Measurements from ENCODE around the gene EPS15.
A peak's percentile ranks its signal among the peaks of the same experiment; 100 is the strongest.
"Not testable (repeated sequence)": the region's sequence is repeated elsewhere in the genome, so short reads cannot be mapped to it uniquely, and the experiment has no call there.

EPS15 gene

GRCh38 chr1:51542158-51542953, 23.3 kb upstream of the EPS15 start:
- no peak for DNase-seq (ENCODE audit: low read depth)

GRCh38 chr1:51541313-51542050, 22.4 kb upstream of the EPS15 start:
- no peak for DNase-seq (ENCODE audit: low read depth)

GRCh38 chr1:51537568-51537967, 18.5 kb upstream of the EPS15 start:
- DNase-seq (ENCODE audit: low read depth) = no peak

- peak; percentile 12 for DNase-seq (ENCODE audit: low read depth)
Observed at GRCh38 chr1:51535006-51535592, 16.0 kb upstream of the EPS15 start.

GRCh38 chr1:51534447-51534846, 15.4 kb upstream of the EPS15 start:
- DNase-seq (ENCODE audit: low read depth) = no peak

GRCh38 chr1:51532853-51533252, 13.8 kb upstream of the EPS15 start:
- DNase-seq (ENCODE audit: low read depth) = no peak

GRCh38 chr1:51530447-51530846, 11.4 kb upstream of the EPS15 start:
- not testable (repeated sequence) for DNase-seq (ENCODE audit: low read depth)

GRCh38 chr1:51527144-51527543, 8.1 kb upstream of the EPS15 start:
- DNase-seq (ENCODE audit: low read depth) = no peak

- no peak for DNase-seq (ENCODE audit: low read depth)
Observed at GRCh38 chr1:51526248-51526647, 7.2 kb upstream of the EPS15 start.

GRCh38 chr1:51525295-51525694, 6.2 kb upstream of the EPS15 start:
- no peak for DNase-seq (ENCODE audit: low read depth)

- DNase-seq (ENCODE audit: low read depth) = no peak
Observed at GRCh38 chr1:51524817-51525216, 5.8 kb upstream of the EPS15 start.

- no peak for DNase-seq (ENCODE audit: low read depth)
Observed at GRCh38 chr1:51523931-51524330, 4.9 kb upstream of the EPS15 start.

GRCh38 chr1:51520700-51521248, 1.7 kb upstream of the EPS15 start:
- DNase-seq (ENCODE audit: low read depth) = no peak

- DNase-seq (ENCODE audit: low read depth) = no peak
Observed at GRCh38 chr1:51519865-51520699, 1.0 kb upstream of the EPS15 start.

- DNase-seq (ENCODE audit: low read depth) = peak; percentile 14
Observed at GRCh38 chr1:51518586-51519047, 449 bp downstream of the EPS15 start.

- peak; percentile 16 for DNase-seq (ENCODE audit: low read depth)
Observed at GRCh38 chr1:51518033-51518585, 957 bp downstream of the EPS15 start.

GRCh38 chr1:51517361-51518032, 1.6 kb downstream of the EPS15 start:
- no peak for DNase-seq (ENCODE audit: low read depth)

- DNase-seq (ENCODE audit: low read depth) = no peak
Observed at GRCh38 chr1:51516649-51517158, 2.4 kb downstream of the EPS15 start.

- DNase-seq (ENCODE audit: low read depth) = no peak
Observed at GRCh38 chr1:51515982-51516648, 3.0 kb downstream of the EPS15 start.
